SK-N-SH (cell line): Measurements from ENCODE around the gene TRMT44. TPM values are rescaled to one million over a fixed set of nuclear protein-coding genes. Genes with fewer than 3 reads are reported as not detected.

Source experiments
- CTCF ChIA-PET: fragments of 300-600, 350-600 bp; formaldehyde crosslinking; extraction: SDS; loops from one replicate; lab custom pipeline; 2021; lab: Yijun Ruan, JAX
- POLR2A ChIA-PET: fragments of 350-600 bp; sonication (Branson Sonifier 250); formaldehyde crosslinking; extraction: SDS; loops from one replicate; lab custom pipeline; 2020; ENCODE audit warnings: antibody characterized with exemption, inconsistent platforms; lab: Yijun Ruan, JAX
- DNase-seq: peaks from one replicate; pipeline ENCODE4 v3.0.0; 2012
- H2AFZ ChIP-seq: fragments of 200-600 bp; sonication (generic); 2 replicates; pipeline ENCODE4 v1.8.1; 2016; ENCODE audit warnings: antibody characterized with exemption, mild to moderate bottlenecking, low read depth
- H3F3A ChIP-seq: fragments of 200-600 bp; sonication (generic); replicated peaks from 2 replicates; pipeline ENCODE3; 2016; ENCODE audit warnings: antibody characterized with exemption, mild to moderate bottlenecking; ENCODE audit not compliant: insufficient read depth
- H3K27ac ChIP-seq, 2 experiments: fragments of 200-500 bp in 1 of 2; fragments of 200-600 bp in 1 of 2; sonication (Bioruptor generic) in 1 of 2; sonication (generic), shearing (Covaris generic) in 1 of 2; 2 replicates each; pipeline versions ENCODE4 v1.5.1 to v1.6.1; 2014 to 2016; ENCODE audit warnings: low read depth in 2 of 2, inconsistent platforms in 1 of 2, low read length in 1 of 2, mild to moderate bottlenecking in 1 of 2, mixed read lengths in 1 of 2
- H3K27me3 ChIP-seq: fragments of 200-600 bp; sonication (generic), shearing (Covaris generic); 2 replicates; pipeline ENCODE4 v1.6.1; 2016; ENCODE audit warnings: mixed run types; ENCODE audit not compliant: insufficient read depth
- H3K36me3 ChIP-seq, 2 experiments: fragments of 200-500 bp in 1 of 2; fragments of 200-600 bp in 1 of 2; sonication (Bioruptor generic) in 1 of 2; sonication (generic) in 1 of 2; replicated peaks in 1 of 2; 2 replicates each; pipeline versions ENCODE3 to v1.5.1; 2014 to 2016; ENCODE audit warnings: low read length in 1 of 2, mild to moderate bottlenecking in 1 of 2; ENCODE audit not compliant: insufficient read depth in 2 of 2, control insufficient read depth in 1 of 2
- H3K4me1 ChIP-seq, 2 experiments: fragments of 200-500 bp in 1 of 2; fragments of 200-600 bp in 1 of 2; sonication (Bioruptor generic) in 1 of 2; sonication (generic), shearing (Covaris generic) in 1 of 2; 2 replicates each; pipeline versions ENCODE4 v1.5.1 to v1.6.1; 2014 to 2016; ENCODE audit warnings: low read depth in 1 of 2, low read length in 1 of 2, mixed run types in 1 of 2; ENCODE audit not compliant: insufficient read depth in 2 of 2, control insufficient read depth in 1 of 2
- H3K4me2 ChIP-seq: fragments of 200-600 bp; sonication (generic), shearing (Covaris generic); 2 replicates; pipeline ENCODE4 v1.6.1; 2017; ENCODE audit warnings: mixed run types
- H3K4me3 ChIP-seq, 2 experiments: fragments of 200-500 bp in 1 of 2; fragments of 200-600 bp in 1 of 2; sonication (Bioruptor generic) in 1 of 2; sonication (generic), shearing (Covaris generic) in 1 of 2; 2 replicates each; pipeline versions ENCODE4 v1.5.1 to v1.8.1; 2014 to 2016; ENCODE audit warnings: low read depth in 2 of 2, inconsistent platforms in 1 of 2, low read length in 1 of 2, mild to moderate bottlenecking in 1 of 2, mixed read lengths in 1 of 2, moderate library complexity in 1 of 2
- H3K79me2 ChIP-seq: fragments of 200-600 bp; sonication (generic); 2 replicates; pipeline ENCODE4 v1.8.1; 2017; ENCODE audit warnings: mild to moderate bottlenecking; ENCODE audit not compliant: insufficient read depth
- H3K9ac ChIP-seq: fragments of 200-600 bp; sonication (generic); 2 replicates; pipeline ENCODE4 v1.6.1; 2017; ENCODE audit warnings: mixed run types
- H3K9me2 ChIP-seq: fragments of 200-600 bp; sonication (generic); 2 replicates; pipeline ENCODE4 v1.6.1; 2017; ENCODE audit warnings: mixed run types
- H3K9me3 ChIP-seq: fragments of 200-600 bp; sonication (generic); 2 replicates; pipeline ENCODE4 v1.6.1; 2017; ENCODE audit warnings: mixed run types, mild to moderate bottlenecking, moderate library complexity
- H4K20me1 ChIP-seq: fragments of 200-600 bp; sonication (generic); 2 replicates; pipeline ENCODE4 v1.6.1; 2017; ENCODE audit warnings: mild to moderate bottlenecking, mixed run types; ENCODE audit not compliant: insufficient read depth
- ELF1 ChIP-seq: IDR thresholded peaks from 2 replicates; pipeline ENCODE4 v1.4.0; 2012
- EZH2phosphoT487 ChIP-seq: fragments of 200-600 bp; sonication (generic); IDR thresholded peaks from 2 replicates; pipeline ENCODE4 v1.6.1; 2017; ENCODE audit warnings: low read depth, mixed run types, mild to moderate bottlenecking, antibody characterized with exemption, moderate library complexity, borderline replicate concordance
- FOXJ3 ChIP-seq: sonication (generic); formaldehyde crosslinking; IDR thresholded peaks from 2 replicates; pipeline ENCODE4 v1.5.1; 2020; ENCODE audit warnings: mild to moderate bottlenecking, missing genetic modification reagents
- FOXM1 ChIP-seq: IDR thresholded peaks from 2 replicates; pipeline ENCODE4 v1.4.0; 2012; ENCODE audit warnings: low read depth, mild to moderate bottlenecking
- GATA2 ChIP-seq: sonication (generic); formaldehyde crosslinking; IDR thresholded peaks from 2 replicates; pipeline ENCODE4 v1.5.0; 2020; ENCODE audit warnings: mild to moderate bottlenecking, missing genetic modification reagents
- JUND ChIP-seq: IDR thresholded peaks from 2 replicates; pipeline ENCODE4 v1.4.0; 2012
- MEF2A ChIP-seq: IDR thresholded peaks from 2 replicates; pipeline ENCODE4 v1.4.0; 2012; ENCODE audit warnings: low read depth, borderline replicate concordance
- MXI1 ChIP-seq: IDR thresholded peaks from 2 replicates; pipeline ENCODE4 v1.6.1; 2012; ENCODE audit warnings: mild to moderate bottlenecking, low read depth, low read length, improper control_type of control experiment
- NFIC ChIP-seq: IDR thresholded peaks from 2 replicates; pipeline ENCODE4 v1.4.0; 2012; ENCODE audit warnings: borderline replicate concordance
- POLR2AphosphoS5 ChIP-seq: IDR thresholded peaks from 2 replicates; pipeline ENCODE4 v1.6.1; 2012; ENCODE audit warnings: low read depth, low read length
- RFX5 ChIP-seq: IDR thresholded peaks from 2 replicates; pipeline ENCODE4 v1.6.1; 2012; ENCODE audit warnings: mild to moderate bottlenecking, improper control_type of control experiment, low read length
- TCF12 ChIP-seq: IDR thresholded peaks from 2 replicates; pipeline ENCODE4 v1.4.0; 2012
- TEAD4 ChIP-seq: IDR thresholded peaks from 2 replicates; pipeline ENCODE4 v1.4.0; 2012; ENCODE audit warnings: mild to moderate bottlenecking, borderline replicate concordance; ENCODE audit not compliant: insufficient read depth
- WGBS: methylation state at CpG from one replicate; pipeline ENCODE4 v1.1.6; 2017; ENCODE audit warnings: low lambda C conversion rate; 5-methylcytosine and 5-hydroxymethylcytosine counted together
- polyA plus RNA-seq, 3 experiments: library from polyadenylated mRNA; depleted of rRNA; stranded (reverse); fragments of >200 nt; gene quantifications; 2 replicates each; pipeline ENCODE4 v1.2.3, GENCODE V29; 2012
- TF ChIP-seq, protein P1 (sequence below): fragments of 200-600 bp; sonication (generic); IDR thresholded peaks from 2 replicates; pipeline ENCODE4 v1.6.1; 2017; ENCODE audit warnings: antibody characterized with exemption, mild to moderate bottlenecking, moderate library complexity
- TF ChIP-seq, protein P2 (sequence below): IDR thresholded peaks from 2 replicates; pipeline ENCODE4 v1.4.0; 2012; ENCODE audit warnings: low read depth
- TF ChIP-seq, protein P3 (sequence below): IDR thresholded peaks from 2 replicates; pipeline ENCODE4 v1.4.0; 2012; ENCODE audit warnings: low read depth, borderline replicate concordance
- TF ChIP-seq, protein P4 (sequence below): IDR thresholded peaks from 2 replicates; pipeline ENCODE4 v1.4.0; 2012; ENCODE audit warnings: low read depth, borderline replicate concordance

The TRMT44 gene
- polyA plus RNA-seq, 1 of the 3 experiments (the other 2 are of a cell fraction): 6.0 TPM

DNA sequence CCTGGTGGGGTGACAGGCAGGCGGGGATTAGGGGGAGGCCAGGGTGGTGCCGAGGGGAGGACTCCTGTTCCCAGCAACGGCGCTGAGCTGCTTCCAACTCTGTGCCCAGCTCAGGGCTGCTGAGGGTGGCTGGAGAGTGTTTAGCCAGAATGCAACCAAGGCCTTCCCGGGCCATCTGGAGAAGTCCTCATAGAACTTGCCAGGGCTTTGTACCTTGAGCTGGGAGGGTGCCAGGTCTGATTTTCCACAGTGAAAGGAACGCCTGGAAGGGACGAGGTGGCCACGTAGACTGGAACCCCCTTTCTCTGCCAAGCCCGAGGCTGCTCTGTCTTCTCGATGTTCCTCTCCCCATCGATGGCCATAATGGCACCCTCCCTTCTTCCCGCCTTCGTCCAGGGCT, 82.6 kb downstream of the TRMT44 start:
- 41% methylated on average over 12 of the region's 13 CpGs for WGBS
- no peaks in the 10 kb centered on the region for H3K4me1 ChIP-seq
- DNase-seq: no peak
- no peaks in the 10 kb centered on the region for H3K27me3 ChIP-seq
- TF ChIP-seq EZH2phosphoT487 (no peak), FOXJ3 (no peak), FOXM1 (no peak), GATA2 (CRISPR knock-in tag) (no peak), POLR2AphosphoS5 (no peak), JUND (no peak), TEAD4 (no peak), MXI1 (no peak), MEF2A (no peak), NFIC (no peak), TCF12 (no peak), ELF1 (no peak), RFX5 (no peak)
- TF ChIP-seq, protein P1, sequence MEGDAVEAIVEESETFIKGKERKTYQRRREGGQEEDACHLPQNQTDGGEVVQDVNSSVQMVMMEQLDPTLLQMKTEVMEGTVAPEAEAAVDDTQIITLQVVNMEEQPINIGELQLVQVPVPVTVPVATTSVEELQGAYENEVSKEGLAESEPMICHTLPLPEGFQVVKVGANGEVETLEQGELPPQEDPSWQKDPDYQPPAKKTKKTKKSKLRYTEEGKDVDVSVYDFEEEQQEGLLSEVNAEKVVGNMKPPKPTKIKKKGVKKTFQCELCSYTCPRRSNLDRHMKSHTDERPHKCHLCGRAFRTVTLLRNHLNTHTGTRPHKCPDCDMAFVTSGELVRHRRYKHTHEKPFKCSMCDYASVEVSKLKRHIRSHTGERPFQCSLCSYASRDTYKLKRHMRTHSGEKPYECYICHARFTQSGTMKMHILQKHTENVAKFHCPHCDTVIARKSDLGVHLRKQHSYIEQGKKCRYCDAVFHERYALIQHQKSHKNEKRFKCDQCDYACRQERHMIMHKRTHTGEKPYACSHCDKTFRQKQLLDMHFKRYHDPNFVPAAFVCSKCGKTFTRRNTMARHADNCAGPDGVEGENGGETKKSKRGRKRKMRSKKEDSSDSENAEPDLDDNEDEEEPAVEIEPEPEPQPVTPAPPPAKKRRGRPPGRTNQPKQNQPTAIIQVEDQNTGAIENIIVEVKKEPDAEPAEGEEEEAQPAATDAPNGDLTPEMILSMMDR: no peak
- TF ChIP-seq, protein P2, sequence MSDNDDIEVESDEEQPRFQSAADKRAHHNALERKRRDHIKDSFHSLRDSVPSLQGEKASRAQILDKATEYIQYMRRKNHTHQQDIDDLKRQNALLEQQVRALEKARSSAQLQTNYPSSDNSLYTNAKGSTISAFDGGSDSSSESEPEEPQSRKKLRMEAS: no peak
- TF ChIP-seq, protein P3, sequence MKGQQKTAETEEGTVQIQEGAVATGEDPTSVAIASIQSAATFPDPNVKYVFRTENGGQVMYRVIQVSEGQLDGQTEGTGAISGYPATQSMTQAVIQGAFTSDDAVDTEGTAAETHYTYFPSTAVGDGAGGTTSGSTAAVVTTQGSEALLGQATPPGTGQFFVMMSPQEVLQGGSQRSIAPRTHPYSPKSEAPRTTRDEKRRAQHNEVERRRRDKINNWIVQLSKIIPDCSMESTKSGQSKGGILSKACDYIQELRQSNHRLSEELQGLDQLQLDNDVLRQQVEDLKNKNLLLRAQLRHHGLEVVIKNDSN: no peak
- TF ChIP-seq, protein P4, sequence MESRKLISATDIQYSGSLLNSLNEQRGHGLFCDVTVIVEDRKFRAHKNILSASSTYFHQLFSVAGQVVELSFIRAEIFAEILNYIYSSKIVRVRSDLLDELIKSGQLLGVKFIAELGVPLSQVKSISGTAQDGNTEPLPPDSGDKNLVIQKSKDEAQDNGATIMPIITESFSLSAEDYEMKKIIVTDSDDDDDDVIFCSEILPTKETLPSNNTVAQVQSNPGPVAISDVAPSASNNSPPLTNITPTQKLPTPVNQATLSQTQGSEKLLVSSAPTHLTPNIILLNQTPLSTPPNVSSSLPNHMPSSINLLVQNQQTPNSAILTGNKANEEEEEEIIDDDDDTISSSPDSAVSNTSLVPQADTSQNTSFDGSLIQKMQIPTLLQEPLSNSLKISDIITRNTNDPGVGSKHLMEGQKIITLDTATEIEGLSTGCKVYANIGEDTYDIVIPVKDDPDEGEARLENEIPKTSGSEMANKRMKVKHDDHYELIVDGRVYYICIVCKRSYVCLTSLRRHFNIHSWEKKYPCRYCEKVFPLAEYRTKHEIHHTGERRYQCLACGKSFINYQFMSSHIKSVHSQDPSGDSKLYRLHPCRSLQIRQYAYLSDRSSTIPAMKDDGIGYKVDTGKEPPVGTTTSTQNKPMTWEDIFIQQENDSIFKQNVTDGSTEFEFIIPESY: no peak
- no peaks in the 10 kb centered on the region for H3F3A ChIP-seq
- no peaks in the 10 kb centered on the region for H4K20me1 ChIP-seq
- no peak overlapping the region for H3K9ac ChIP-seq
- ChIA-PET POLR2A (no interaction called here), CTCF (no interaction called here)
- H3K4me2 ChIP-seq: no peak overlapping the region
- no peaks in the 10 kb centered on the region for H3K9me3 ChIP-seq
- no peaks in the 10 kb centered on the region for H3K79me2 ChIP-seq
- H3K36me3 ChIP-seq: no peaks in the 10 kb centered on the region
- H3K27ac ChIP-seq: no peak overlapping the region
- H2AFZ ChIP-seq: no peak overlapping the region
- H3K4me3 ChIP-seq: no peak overlapping the region
- H3K9me2 ChIP-seq: no peaks in the 10 kb centered on the region
